RKO (cell line): ENCODE measurements around the gene RUNDC3A.

Experiments used
- DNase-seq: peaks from one replicate; pipeline ENCODE4 v3.0.0-alpha.2; 2016; ENCODE audit warnings: low spot score

Gene RUNDC3A

GRCh38 chr17:44283344-44284023 lies 24.9 kb upstream of the RUNDC3A start:
- no peak for DNase-seq

GRCh38 chr17:44284024-44284400 lies 24.4 kb upstream of the RUNDC3A start:
- DNase-seq = no peak

GRCh38 chr17:44287651-44288050 lies 20.8 kb upstream of the RUNDC3A start:
- no peak for DNase-seq

- DNase-seq = no peak
Observed at GRCh38 chr17:44293509-44294226, 14.7 kb upstream of the RUNDC3A start.

GRCh38 chr17:44297975-44298374 lies 10.4 kb upstream of the RUNDC3A start:
- DNase-seq = no peak

GRCh38 chr17:44304651-44305050 lies 3.8 kb upstream of the RUNDC3A start:
- DNase-seq = no peak

GRCh38 chr17:44307387-44308186 lies 814 bp upstream of the RUNDC3A start:
- DNase-seq = peak; percentile 62

GRCh38 chr17:44308865-44309264 lies 464 bp downstream of the RUNDC3A start:
- no peak for DNase-seq

GRCh38 chr17:44309472-44309871 lies 1.1 kb downstream of the RUNDC3A start:
- no peak for DNase-seq

GRCh38 chr17:44310188-44310587 lies 1.8 kb downstream of the RUNDC3A start:
- no peak for DNase-seq

GRCh38 chr17:44310609-44311376 lies 2.4 kb downstream of the RUNDC3A start:
- no peak for DNase-seq

- DNase-seq = no peak
Observed at GRCh38 chr17:44311562-44312181, 3.3 kb downstream of the RUNDC3A start.

- DNase-seq = no peak
Observed at GRCh38 chr17:44312396-44313104, 4.1 kb downstream of the RUNDC3A start.

- DNase-seq = no peak
Observed at GRCh38 chr17:44314031-44314430, 5.6 kb downstream of the RUNDC3A start.

- no peak for DNase-seq
Observed at GRCh38 chr17:44314524-44314868, 6.1 kb downstream of the RUNDC3A start.

GRCh38 chr17:44314869-44315661 lies 6.7 kb downstream of the RUNDC3A start:
- no peak for DNase-seq

- DNase-seq = no peak
Observed at GRCh38 chr17:44315760-44316731, 7.6 kb downstream of the RUNDC3A start.

GRCh38 chr17:44317545-44317944 lies 9.1 kb downstream of the RUNDC3A start:
- DNase-seq = no peak
